GM21619 (cell line): Measurements from ENCODE around the gene HOXB5.

ENCODE experiments used
- ATAC-seq: cut with Tn5 transposase; IDR thresholded peaks from one replicate; pipeline ENCODE4 v1.9.1; 2021; ENCODE audit not compliant: unreplicated experiment

HOXB5 gene

DNA sequence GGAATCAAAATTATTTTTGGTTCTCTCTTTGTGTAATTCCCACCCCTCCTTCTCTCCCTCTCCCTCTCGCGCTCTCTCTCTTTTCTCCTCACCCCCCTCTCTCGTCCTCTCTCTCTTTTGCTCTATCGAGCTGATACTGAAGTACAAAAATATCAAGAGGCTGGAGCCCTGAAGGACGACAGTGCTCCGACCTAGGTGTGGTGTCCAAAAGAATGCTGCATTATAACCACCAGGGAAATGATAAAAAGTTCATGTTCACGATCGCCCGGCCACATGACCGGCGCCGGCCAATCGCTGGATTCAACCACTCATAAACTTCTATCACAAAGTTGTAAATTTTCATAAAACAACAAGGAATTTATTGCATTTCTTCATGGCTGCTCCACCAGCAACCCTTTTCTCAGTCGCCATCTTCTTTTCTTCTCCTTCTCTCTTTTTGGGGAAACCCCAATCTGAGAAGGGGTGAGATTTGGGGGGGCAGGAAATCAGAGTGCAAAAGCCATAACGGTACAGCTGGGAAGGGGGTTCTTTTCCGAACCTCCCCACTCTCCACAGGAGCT lies 11.3 kb upstream of the HOXB5 start, which contains the start of gene HOXB6:
HOXB6 (minus strand) TSS at position 217 of the 560 bp plus-strand sequence. CDS start 6,836 bp downstream, outside the sequence.
- no peak for ATAC-seq

DNA sequence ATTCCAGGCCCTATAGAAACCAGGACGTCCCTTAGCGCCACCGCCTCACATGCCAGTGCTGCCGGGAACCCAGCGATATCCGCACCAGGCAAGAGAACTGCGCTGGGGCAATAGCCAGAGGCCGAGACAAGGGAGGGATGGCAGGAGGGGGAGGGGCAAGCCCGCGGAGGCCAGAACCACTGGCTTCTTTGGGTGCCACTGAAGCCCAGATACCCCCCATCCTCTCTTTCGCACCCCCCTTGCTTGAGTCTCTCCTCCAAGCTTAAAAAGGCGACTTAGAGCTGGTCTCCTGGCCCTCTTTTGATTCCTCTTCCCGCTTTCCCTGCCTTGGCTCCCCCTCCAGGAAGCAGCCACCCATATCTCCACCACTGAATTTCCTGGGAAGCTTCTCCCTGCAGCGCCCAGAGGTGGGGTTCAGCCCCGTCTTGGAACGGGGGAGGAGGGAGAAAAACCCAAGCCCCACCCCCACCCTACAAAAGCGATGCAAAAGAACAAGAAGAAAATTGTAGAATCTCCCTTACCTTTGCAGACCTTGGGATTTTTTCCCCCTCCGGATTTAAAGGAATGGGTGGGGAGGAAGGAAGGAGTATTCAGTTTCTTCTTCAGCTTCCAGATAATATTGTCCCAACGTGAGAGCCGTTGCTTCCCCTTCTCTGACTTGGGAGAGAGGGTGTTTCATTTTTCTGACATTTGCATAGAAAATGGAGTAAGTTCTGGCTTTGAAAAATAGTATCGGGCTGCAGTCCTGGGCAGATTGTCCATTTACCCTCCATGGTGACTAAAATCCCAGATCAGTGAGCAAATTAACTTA lies 10.6 kb upstream of the HOXB5 start:
- no peak for ATAC-seq

DNA sequence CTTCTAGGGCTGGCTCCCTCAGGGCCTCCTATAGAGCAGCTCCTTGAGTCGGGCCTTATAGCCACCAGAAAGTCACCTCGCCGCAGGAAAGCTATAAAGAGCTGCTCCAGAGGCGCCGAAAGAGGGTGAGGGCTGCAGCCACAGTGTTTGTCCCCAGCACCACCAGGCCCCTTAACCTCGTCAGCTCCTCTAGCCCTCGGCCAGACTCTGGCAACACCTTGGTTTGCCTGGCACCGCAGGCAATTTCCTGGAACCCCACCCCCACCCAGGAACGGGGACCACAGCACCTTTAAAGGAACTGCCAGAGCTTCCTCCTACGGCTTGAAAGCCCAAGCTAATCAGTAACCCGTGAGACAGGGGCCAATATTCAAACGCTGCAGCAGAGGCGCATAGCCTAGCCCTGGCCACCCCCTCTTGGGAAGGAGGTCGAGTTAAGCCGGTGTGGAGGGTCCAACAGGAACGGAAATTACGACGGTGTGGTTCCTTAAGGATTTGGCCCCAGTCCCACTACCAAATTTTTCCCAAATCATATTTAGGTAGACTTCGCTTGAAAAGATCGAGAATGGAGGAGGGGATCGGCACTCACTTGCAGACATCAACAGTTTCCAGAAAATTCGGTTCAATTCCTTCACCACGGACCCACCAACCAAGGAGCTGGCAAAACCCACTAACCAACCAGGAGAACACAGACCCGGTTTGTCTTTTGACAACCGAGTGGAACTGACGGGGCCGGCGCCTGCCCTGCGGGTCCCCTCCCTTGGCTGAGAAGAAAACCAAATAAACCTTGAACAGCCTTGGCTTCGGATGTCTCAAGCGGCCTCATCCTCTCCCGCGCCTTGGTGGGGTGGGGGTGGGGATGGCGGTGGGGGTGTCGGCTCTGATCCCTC lies 8.2 kb upstream of the HOXB5 start:
- ATAC-seq = no peak

DNA sequence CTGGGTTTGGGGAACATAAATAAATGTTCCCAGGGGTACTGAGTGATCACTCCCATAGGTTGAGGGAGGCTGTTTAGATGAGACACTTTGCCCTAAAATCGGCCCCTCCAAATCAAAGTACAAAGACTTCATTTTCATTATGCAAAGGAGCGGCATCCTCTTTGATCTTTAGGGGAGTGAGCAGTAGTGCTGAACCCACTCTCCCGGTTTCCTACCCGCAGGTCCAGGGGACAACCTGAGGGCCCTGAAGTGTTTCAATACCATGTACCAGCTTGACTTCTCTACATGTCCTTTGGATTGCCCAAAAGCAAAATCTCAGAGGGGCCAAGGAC lies 7.6 kb upstream of the HOXB5 start:
- no peak for ATAC-seq

DNA sequence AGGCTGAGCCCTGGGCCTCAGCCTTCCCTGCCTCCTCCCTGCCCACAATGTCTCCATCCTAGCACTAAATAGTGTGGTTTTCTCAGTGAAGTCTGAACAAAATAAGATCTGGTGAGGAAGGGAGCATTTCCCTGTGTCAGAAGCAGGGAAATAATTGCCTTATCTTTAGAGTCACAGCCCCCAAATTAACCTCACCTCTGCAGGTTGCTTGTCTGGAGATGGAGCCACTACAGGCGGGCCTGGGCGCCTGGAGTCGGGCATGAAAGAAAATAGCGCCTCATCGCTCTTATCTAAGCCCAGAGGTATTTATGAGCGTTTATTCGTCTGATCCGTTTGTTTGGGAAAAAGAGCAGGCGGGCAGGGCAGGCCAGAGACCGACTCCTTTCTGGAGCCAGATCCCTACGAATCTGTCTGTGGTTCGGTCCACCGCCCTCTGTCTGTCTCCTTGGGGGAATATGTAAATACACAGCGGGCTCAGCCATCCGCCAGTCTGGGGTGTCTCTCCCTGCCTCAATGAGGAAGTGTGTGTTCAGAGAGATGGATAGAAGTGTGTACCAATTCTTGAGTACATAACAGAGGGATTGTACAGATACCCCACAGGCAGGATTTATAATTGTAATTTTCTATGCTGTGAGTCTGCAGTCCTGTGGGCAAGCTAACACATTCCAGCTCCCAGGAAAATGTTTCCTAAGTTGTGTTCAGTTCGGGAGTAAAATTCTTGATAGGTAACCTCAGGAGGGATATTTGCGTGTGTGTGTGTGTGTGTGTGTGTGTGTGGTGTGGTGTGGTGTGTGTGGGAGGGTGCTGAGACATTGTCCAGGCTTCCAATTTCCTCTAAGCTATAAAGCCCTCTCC lies 6.9 kb upstream of the HOXB5 start:
- no peak for ATAC-seq

DNA sequence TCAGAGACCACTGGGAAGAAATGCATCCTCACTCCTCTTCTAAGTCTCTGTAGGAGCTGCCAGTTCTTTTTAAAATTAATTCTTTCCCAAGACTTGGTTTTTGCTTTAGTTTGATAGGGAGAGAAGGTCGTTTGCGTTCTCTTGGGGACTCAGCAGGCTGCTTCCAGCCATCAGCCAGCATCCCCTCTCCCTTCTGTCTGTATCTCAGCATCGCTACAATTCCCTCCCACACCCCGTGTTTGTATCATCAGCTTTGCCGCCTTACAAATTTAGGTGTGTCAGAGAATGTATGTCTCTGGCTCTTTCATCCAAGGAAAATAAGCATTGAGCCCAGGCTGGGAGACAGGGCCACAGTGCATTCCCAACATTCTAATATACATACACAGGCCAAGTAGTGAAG lies 5.8 kb upstream of the HOXB5 start:
- no peak for ATAC-seq

DNA sequence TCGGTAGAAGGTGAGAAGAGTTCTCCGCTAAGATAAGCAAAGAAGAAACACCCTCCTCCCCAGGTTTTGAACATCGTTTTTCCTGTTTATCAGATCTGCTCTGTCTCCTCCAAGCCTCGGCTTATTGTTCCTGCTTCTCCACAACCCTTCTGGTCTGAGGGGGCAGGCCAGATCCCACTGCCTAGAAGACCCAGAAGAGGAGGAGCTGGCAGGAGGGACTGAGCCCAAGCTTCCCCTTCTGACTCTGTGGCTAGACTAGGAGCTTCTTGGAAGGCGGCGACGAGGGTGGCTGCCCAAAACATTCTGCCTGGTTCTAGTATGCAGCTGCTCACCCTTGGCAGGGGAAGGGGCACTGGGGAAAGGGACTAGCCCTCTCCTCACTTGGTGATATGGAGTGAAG lies 5.2 kb upstream of the HOXB5 start:
- no peak for ATAC-seq

DNA sequence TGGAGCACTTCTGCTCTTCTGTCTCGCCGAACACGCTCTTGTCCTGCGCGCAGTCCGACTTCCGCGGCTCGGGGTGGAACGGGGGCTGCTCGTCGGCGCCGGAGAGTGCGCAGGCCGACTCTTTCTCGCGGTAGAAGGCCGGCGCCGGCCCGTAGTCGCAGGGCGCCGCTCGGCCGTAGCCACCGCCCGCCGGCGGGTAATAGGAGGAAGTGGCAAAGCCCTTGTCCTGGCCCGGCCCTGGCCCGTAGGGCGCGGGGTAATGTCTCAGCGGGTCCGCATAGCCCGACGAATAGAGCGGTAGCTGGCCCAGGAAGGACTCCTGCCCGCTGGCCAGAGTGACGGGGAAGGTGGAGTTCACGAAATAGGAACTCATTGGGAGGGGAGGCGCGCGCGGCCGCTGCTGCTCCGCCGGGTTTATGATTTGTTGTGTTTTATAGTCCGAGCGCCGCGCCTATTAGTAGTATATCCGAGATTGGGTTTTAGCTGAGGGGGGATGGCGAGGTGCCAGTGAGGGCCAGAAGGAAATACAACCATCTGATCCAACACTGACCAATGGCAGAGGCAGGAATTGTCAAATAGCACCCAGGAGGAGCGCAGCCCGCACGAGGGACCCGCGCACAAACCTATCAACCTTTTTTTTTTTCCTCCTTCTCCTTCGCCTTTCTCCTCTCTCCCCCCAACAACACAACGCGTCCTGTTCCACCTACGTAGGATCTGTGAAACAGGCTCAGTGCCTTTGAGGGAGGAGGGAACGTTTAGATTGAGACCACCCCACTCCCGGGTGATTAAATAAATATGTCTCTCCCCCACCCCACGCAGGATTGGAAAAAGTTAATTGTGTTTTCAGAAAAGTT lies 4.4 kb upstream of the HOXB5 start:
- no peak for ATAC-seq

DNA sequence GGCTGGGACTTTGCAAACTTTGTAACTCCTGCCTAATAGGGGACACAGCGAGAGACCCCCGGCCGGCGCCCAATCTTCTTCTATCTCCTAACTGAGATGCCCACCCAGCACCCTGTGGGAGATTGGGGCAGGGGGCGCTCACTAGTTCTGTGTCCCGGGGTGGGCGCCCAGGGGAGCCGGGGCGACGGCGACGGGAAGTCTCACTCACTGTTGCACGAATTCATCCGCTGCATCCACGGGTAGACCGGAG lies 3.9 kb upstream of the HOXB5 start:
- ATAC-seq = no peak

DNA sequence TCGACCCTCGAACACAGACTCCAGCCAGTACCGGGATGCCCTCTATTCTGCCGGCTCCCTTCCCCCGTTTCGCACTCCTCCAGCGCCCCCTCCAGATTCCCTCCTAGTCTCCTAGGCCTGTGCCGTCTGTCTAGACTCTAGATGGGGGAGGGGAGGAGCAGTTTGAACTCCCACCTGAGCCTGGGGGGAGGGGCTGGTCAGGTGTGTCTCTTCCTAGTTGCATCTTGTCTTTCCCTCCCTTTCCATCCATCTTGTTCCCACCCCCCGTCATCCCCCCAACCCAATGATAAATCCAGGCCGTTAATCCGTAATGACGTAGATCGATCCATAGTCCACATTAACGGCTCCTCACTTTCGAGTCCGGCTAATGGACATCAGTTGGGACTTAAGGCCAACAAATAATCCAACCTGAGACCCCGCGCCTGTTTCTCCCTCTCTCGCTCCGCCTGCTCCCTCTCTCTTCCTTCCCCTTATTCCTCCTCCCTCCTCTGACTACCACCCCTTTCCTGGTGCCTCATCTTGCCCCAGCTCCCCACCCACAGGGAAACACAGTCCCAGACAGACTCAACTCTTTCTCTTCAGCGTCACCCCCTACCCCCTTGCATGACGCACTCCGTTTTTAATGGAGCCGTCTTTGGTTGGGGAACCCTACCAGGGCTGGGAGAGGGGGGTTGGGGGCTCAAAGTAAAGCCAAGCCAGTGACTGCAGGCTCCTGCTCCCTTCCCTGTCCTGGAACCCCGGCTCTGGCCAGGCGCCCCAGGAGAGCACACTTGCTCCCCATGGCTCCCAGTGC lies 3.4 kb upstream of the HOXB5 start:
- no peak for ATAC-seq

DNA sequence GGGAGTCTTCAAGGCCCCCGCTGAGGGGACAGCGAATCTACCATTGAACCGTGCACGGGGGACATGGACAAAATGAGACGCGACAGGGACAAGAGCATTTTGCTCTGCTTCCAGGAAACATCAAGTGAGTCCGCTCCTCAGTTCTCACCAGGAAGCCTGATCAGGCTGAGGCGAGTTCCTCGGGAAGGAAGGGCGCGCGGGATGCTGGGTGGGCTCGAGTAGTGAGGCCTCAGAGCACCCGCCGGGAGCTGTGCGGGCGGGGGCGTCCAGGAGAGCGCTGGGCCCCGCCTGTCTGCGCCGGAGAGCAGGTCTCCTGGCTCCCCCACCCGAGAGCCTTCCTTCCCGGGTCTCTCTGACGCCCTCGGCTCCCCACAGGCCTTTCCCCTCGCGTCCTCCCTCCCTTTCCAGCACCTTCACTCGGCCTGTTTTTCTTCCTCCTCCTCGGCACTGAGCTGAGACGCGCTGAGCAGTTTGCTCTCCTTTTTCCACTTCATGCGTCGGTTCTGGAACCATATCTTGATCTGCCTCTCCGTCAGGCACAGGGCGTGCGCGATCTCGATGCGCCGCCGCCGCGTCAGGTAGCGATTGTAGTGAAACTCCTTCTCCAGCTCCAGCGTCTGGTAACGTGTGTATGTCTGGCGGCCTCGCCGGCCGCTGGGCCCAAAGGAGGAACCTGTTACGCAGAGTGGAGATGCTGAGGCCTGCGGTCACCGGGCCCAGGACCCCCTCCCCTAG lies 2.6 kb upstream of the HOXB5 start:
- no peak for ATAC-seq

DNA sequence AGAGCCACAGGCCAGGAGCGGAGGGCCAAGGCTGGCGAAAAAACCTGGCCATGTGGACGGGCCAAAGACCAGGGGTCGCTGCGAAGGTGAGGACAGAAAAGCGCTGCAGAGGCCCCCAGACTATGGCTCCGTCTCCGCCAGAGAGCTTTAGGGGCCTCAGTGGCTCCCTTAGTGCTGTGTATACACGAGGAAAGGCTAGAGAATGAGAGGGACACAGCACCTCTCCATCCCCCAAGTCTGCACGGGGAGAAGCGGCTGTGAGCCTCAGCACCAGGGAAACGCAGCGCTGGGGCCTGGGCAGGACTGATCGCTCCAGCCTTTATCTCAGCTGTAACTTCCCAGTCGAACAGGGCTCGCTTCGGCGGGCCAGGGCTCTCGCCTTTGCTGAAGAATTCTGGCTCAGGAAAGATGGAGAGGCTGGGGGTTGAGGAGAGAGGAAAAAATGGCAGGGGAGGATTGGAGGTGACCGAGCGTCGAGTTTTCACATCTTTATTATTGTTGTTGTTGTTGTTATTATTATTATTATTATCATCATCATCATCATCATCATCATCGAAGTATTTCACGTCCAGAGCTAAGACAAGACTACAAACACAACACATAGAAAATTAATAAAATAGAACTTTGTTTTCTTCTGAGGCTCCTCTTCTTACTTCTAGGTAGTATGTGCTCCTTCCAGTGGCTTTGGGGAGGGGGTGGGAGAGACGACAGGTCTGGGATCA lies 1.9 kb upstream of the HOXB5 start:
- no peak for ATAC-seq

DNA sequence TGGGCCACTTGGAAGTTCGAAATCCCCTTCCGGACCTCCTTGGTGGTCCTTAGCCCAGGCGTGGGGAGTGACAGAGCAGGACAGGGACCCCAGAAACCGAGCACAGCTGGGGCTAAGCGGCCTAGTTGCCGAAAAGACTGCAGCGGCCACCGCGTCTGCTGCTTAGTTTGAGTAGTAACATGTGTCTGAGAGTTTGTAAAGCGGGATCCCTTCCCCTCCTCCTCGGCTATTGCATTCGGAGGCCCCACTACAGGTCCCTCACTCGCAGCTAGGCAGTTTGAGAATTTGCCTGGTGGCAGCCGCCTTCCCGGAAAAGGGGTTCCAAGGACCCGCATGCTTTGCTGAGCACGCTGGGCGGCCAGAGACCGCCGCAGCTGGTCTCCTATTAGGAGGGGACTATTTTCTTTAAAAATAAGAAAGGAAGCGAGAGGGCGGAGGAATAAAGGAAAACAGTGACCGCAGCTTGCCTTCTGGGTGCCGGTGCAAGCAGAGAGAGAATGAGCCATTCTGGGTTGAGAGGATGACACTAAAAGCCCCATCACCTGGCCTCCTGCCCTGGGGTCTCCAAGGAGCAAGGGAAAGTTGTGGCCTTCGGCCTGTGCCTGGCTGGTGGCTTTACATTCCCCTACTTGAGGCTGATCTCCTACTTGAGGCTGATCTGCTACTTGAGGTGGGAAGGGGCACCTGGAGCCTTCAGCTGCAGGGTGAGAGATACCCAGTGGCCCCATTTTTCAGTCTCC lies 1.1 kb upstream of the HOXB5 start:
- no peak for ATAC-seq

DNA sequence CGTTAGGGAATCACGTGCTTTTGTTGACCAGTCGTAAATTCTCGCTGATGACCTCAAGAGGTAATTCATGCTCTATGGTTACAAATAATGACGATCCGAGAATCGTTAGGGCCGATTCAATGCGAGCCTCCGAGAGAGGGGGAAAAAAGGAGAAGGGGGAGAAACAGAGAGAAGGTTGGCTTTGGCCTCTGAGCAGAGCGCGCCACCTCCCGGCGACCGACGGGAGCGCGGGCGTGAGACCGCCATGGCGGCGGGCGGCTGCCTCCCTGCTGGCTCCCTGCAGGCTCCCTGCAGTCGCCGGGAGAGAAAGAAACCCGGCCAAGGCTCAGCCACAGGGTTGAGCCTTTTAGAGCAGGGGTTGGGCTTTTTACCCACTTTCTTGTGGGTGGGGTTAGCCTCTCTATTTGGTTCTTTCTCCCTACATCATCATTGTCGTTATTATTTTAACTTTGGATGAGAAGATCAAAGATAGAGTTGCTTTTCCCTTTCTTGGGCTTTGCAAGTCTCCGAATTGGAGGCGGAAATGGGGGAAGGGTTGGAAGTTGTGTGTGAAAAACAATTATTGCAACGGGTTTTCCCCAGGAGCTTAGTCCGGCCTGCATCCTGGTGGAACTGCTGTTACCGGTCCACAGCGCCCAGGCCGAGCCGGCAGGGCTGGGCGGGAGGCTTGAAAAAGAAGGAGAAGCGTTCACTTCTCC lies 410 bp upstream of the HOXB5 start:
- no peak for ATAC-seq

DNA sequence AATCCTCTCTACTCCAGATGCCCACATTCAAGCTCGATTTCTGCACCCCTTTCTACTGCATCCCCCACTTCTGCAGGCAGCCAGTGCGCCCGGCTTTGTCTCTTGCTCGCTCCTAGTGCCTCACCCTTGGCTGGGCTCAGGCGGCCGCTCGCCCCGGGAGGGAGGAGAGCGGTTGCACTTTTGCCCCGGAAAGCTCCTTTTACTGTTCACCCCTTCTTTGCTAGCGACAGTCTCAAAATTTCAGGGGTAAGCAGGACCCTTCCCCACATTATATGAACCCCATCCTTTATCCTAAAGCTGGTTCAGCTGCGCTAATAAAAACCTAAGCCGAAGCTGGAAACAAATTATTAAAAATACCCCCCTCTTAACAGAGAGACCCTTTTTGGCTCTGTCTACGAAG lies 1.0 kb downstream of the HOXB5 start:
- no peak for ATAC-seq

DNA sequence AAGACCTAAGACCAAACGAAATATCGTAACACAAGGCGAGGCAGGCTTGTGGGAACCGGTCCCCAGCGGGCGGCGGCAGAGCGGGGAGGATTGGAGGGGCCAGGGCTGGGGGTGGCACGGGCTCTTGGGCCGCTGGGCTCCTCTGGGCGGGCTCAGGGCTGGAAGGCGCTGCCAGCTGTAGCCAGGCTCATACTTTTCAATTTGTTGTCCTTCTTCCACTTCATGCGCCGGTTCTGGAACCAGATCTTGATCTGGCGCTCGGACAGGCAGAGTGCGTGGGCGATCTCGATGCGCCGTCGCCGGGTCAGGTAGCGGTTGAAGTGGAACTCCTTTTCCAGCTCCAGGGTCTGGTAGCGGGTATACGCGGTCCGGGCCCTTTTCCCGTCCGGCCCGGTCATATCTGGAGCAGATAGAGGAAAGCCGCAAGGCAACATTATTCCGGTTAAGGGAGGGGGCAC lies 1.5 kb downstream of the HOXB5 start:
- no peak for ATAC-seq
